ENCODE data around the gene KIF26B.

DNA sequence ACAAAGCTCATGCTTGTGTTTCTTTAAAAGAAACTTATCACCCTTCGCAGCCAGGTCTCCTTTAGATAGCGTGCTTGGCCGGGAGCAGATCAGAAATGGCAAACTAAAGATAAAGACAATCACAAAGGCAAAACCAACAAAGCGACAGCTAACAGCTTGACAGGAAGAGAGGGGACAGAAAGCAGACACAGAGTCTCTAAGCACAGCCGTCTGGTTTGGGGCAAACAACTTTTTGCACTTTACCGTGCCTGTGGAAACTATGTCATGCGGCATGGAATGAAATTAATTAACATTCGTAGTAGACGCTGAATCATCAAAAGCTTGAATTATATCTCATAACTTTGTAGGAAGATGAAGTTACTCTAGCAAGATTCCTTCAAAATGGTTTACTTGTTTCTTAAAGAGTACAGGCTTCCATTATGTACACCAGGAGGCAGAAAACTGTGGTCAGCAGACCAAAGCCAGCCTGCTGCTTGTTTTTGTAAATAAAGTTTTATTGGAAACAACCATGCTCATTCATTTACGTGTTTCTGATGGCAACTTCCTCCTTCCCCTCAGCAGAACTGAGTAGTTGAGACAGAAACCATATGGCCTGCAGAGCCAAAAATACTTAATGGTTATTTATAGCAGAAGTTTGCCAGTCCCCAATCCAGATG is 183.2 kb downstream of the KIF26B start:
- no peak for TF ChIP-seq POLR2A (IDR thresholded peaks at IDR 0.05)
- TF ChIP-seq EP300 (IDR thresholded peaks at IDR 0.05; ENCODE audit: low read depth): no peak
- TF ChIP-seq, protein P1, sequence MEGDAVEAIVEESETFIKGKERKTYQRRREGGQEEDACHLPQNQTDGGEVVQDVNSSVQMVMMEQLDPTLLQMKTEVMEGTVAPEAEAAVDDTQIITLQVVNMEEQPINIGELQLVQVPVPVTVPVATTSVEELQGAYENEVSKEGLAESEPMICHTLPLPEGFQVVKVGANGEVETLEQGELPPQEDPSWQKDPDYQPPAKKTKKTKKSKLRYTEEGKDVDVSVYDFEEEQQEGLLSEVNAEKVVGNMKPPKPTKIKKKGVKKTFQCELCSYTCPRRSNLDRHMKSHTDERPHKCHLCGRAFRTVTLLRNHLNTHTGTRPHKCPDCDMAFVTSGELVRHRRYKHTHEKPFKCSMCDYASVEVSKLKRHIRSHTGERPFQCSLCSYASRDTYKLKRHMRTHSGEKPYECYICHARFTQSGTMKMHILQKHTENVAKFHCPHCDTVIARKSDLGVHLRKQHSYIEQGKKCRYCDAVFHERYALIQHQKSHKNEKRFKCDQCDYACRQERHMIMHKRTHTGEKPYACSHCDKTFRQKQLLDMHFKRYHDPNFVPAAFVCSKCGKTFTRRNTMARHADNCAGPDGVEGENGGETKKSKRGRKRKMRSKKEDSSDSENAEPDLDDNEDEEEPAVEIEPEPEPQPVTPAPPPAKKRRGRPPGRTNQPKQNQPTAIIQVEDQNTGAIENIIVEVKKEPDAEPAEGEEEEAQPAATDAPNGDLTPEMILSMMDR (IDR thresholded peaks at IDR 0.05): no peak

Measured in transverse colon (tissue), 3 donors.